Hepatocyte (in vitro differentiated cells): ENCODE measurements around the gene FXYD6. TPM values are rescaled to one million over a fixed set of nuclear protein-coding genes. Genes with fewer than 3 reads are reported as not detected.
A peak's percentile ranks its signal among the peaks of the same experiment; 100 is the strongest.

Experiments used
- DNase-seq: peaks from one replicate; pipeline ENCODE4 v3.0.0-alpha.2; 2016; ENCODE audit warnings: low spot score
- H2AFZ ChIP-seq: fragments of 200-600 bp; sonication (generic); 2 replicates; pipeline ENCODE4 v1.6.0; 2016; ENCODE audit warnings: antibody characterized with exemption, mild to moderate bottlenecking
- H3K27ac ChIP-seq: fragments of 200-600 bp; sonication (generic); 2 replicates; pipeline ENCODE4 v1.5.1; 2016; ENCODE audit warnings: mild to moderate bottlenecking
- H3K27me3 ChIP-seq: fragments of 200-600 bp; sonication (generic); 2 replicates; pipeline ENCODE4 v1.6.1; 2016
- H3K36me3 ChIP-seq: fragments of 200-600 bp; sonication (generic); replicated peaks from 2 replicates; pipeline ENCODE4 v1.5.1; 2016; ENCODE audit warnings: low read depth; ENCODE audit not compliant: insufficient read depth
- H3K4me1 ChIP-seq: fragments of 200-600 bp; sonication (generic); 2 replicates; pipeline ENCODE4 v1.5.1; 2016; ENCODE audit warnings: mild to moderate bottlenecking, moderate library complexity; ENCODE audit not compliant: insufficient read depth
- H3K4me2 ChIP-seq: fragments of 200-600 bp; sonication (generic); 2 replicates; pipeline ENCODE4 v1.6.0; 2016
- H3K4me3 ChIP-seq: fragments of 200-600 bp; sonication (generic); 2 replicates; pipeline ENCODE4 v1.5.1; 2016; ENCODE audit warnings: mild to moderate bottlenecking
- H3K79me2 ChIP-seq: fragments of 200-600 bp; sonication (generic); 2 replicates; pipeline ENCODE4 v1.6.0; 2017; ENCODE audit warnings: mild to moderate bottlenecking
- H3K9me2 ChIP-seq: fragments of 200-600 bp; sonication (generic); replicated peaks from 2 replicates; pipeline ENCODE4 v1.6.0; 2017; ENCODE audit warnings: mild to moderate bottlenecking; ENCODE audit not compliant: insufficient read depth
- H3K9me3 ChIP-seq: fragments of 200-600 bp; sonication (generic); 2 replicates; pipeline ENCODE4 v1.5.1; 2016; ENCODE audit warnings: low read depth, mild to moderate bottlenecking
- H4K20me1 ChIP-seq: fragments of 200-600 bp; sonication (generic); 2 replicates; pipeline ENCODE4 v1.6.0; 2016; ENCODE audit warnings: mild to moderate bottlenecking; ENCODE audit not compliant: insufficient read depth, poor library complexity, severe bottlenecking
- CTCF ChIP-seq: fragments of 200-600 bp; sonication (generic); IDR thresholded peaks from 2 replicates; pipeline ENCODE4 v1.5.1; 2016; ENCODE audit warnings: antibody characterized with exemption, mild to moderate bottlenecking; ENCODE audit not compliant: poor library complexity
- EZH2 ChIP-seq: fragments of 200-600 bp; sonication (generic); IDR thresholded peaks from 2 replicates; pipeline ENCODE4 v1.6.1; 2016; ENCODE audit warnings: antibody characterized with exemption, mild to moderate bottlenecking, borderline replicate concordance
- EZH2phosphoT487 ChIP-seq: fragments of 200-600 bp; sonication (generic); IDR thresholded peaks from one replicate; pipeline ENCODE4 v1.6.1; 2018; ENCODE audit warnings: antibody characterized with exemption, mild to moderate bottlenecking, low read depth, moderate library complexity; ENCODE audit not compliant: unreplicated experiment, severe bottlenecking
- WGBS: methylation state at CpG from one replicate; pipeline ENCODE4 v1.1.6; 2016; ENCODE audit warnings: low lambda C conversion rate; ENCODE audit errors: missing lambda C conversion rate; 5-methylcytosine and 5-hydroxymethylcytosine counted together
- polyA plus RNA-seq: library from polyadenylated mRNA; unstranded; fragments of >200 nt; fragmentation: Nextera tagmentation; extraction: Ambion mirVana; gene quantifications from 2 replicates; pipeline ENCODE4 v1.2.1, GENCODE V29; 2016
- total RNA-seq: library from RNA; depleted of rRNA; stranded (reverse); fragments of >200 nt; gene quantifications from 2 replicates; pipeline ENCODE4 v1.2.3, GENCODE V29; 2014

Gene FXYD6
- total and polyA plus RNA-seq, 2 experiments from 2014 or later: 28.3 to 56.9 TPM

- H3K4me3 ChIP-seq: no peak within 1 kb of the TSS
- DNase-seq: no peak
- H3K27me3 ChIP-seq: no peaks in the 10 kb centered on the region
- H4K20me1 ChIP-seq: no peaks in the 10 kb centered on the region
- peak within 1 kb of the TSS; percentile 46 for H3K4me2 ChIP-seq
- H3K79me2 ChIP-seq: no peaks in the 10 kb centered on the region
- H3K27ac ChIP-seq: peak within 1 kb of the TSS; percentile 30
- H3K36me3 ChIP-seq: no peaks in the 10 kb centered on the region
- peaks cover 32% of the 10 kb centered on the region for H3K4me1 ChIP-seq
- TF ChIP-seq CTCF: no peak
- no peak for TF ChIP-seq EZH2
- no peak for TF ChIP-seq EZH2phosphoT487
- WGBS: 78% methylated on average over 22 of the region's 22 CpGs
- no peaks in the 10 kb centered on the region for H3K9me2 ChIP-seq
- H2AFZ ChIP-seq: no peak within 1 kb of the TSS
- H3K9me3 ChIP-seq: no peaks in the 10 kb centered on the region
Observed at GRCh38 chr11:117824571-117825537, 51.6 kb downstream of the FXYD6 start, which contains the start of gene FXYD2. FXYD2 (minus strand) TSS chr11:117824744; CDS start chr11:117824678, 66 bp downstream.

- WGBS: 67% methylated on average over 13 of the region's 13 CpGs
- Histone ChIP-seq H3K79me2 (no peaks in the 10 kb centered on the region), H3K4me2 (peak overlapping the region; percentile 46), H2AFZ (no peak overlapping the region), H3K4me3 (no peak overlapping the region), H3K36me3 (no peaks in the 10 kb centered on the region), H4K20me1 (no peaks in the 10 kb centered on the region), H3K27me3 (no peaks in the 10 kb centered on the region), H3K9me2 (no peaks in the 10 kb centered on the region), H3K27ac (peak overlapping the region; percentile 30), H3K9me3 (no peaks in the 10 kb centered on the region), H3K4me1 (peaks cover 28% of the 10 kb centered on the region)
- TF ChIP-seq EZH2 (no peak), CTCF (no peak), EZH2phosphoT487 (no peak)
- DNase-seq: no peak
Observed at GRCh38 chr11:117823946-117824420, 52.5 kb downstream of the FXYD6 start.

- no peak overlapping the region for H2AFZ ChIP-seq
- H3K4me1 ChIP-seq: peaks cover 22% of the 10 kb centered on the region
- H3K4me2 ChIP-seq: no peak overlapping the region
Observed at GRCh38 chr11:117823294-117823945, 53.0 kb downstream of the FXYD6 start.

More at GRCh38 chr11:117823294-117823945, 53.0 kb downstream of the FXYD6 start:
- H3K4me3 ChIP-seq: no peak overlapping the region
- no peaks in the 10 kb centered on the region for H4K20me1 ChIP-seq
- H3K27ac ChIP-seq: no peak overlapping the region
- WGBS: 80% methylated on average over 18 of the region's 18 CpGs
- no peak for DNase-seq
- no peaks in the 10 kb centered on the region for H3K27me3 ChIP-seq
- H3K9me3 ChIP-seq: no peaks in the 10 kb centered on the region
- no peaks in the 10 kb centered on the region for H3K9me2 ChIP-seq
- peak; percentile 39 for TF ChIP-seq CTCF
- TF ChIP-seq EZH2: no peak
- no peaks in the 10 kb centered on the region for H3K79me2 ChIP-seq
- H3K36me3 ChIP-seq: no peaks in the 10 kb centered on the region
